ENCODE results near the gene TP63. TPM values are rescaled to one million over a fixed set of nuclear protein-coding genes. Genes with fewer than 3 reads are reported as not detected.

The TP63 gene
- total RNA-seq, 1 donor from 2014 or later: 0.05 TPM

DNA sequence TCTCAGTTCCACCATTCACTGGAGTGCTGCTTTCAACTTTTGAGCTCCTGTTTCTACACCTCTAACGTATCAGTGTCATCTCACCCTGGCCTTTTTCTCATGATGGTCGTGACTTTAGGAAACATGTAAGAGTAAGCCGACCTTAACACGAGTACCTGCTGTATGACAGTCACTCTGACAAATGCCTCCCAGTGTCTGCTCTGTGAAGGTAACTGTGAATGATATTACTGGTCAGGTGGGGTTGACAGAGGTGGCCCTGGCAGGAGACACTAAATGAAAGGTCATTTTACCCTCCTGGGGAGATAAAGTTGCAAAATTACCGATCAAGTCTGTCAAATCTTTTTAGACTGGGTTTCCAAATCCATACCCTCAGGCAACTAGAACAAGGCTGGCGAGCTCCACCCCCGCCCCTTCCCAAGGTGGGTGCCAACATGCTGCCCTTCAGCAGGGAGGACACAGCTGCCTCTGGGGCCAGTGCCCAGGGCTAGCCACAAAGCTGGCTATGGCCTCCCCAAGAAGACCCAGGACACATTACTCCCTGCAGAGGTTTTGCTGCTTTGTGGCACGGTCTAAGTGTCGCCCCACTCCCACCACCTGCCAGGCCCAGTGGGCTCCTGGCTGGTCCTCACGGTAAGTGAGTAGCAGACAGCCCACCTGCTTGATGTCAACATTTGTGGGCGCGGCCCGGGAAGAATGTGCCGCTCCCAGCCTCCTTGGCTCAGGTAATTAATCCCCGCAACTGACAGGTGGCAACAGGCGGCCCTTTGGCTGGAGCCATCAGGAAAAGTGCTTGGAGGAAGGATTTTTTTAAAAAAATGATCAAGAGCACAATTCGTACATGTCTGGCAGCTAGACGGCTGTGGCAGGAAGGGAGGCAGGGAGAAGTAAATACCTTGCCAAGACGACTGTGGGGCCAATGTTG lies 211.8 kb downstream of the TP63 start:
- no peak for DNase-seq (ENCODE audit: low spot score)

DNA sequence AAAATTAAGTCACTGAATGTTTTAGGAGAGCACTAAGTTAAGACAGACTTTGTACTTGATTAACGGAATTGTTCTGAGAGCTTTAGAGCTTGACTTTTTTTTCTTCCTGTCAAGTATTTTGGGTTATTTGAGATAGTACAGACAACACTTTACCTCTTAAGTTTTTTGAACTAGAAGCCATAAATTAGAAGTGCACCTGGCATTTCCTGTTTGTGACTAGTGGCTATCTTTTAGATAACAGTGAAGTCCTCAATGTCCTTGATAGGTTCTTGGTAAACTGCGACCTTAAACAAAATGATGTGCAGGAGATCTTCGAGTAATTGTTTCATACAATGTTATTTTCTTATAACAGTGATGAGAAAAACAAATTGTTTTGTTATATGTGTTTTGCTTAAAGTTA lies 213.9 kb downstream of the TP63 start:
- DNase-seq (ENCODE audit: low spot score): no peak
- no peak for ATAC-seq

More for the DNA sequence above, 211.8 kb downstream of the TP63 start:
- no peak for ATAC-seq

DNA sequence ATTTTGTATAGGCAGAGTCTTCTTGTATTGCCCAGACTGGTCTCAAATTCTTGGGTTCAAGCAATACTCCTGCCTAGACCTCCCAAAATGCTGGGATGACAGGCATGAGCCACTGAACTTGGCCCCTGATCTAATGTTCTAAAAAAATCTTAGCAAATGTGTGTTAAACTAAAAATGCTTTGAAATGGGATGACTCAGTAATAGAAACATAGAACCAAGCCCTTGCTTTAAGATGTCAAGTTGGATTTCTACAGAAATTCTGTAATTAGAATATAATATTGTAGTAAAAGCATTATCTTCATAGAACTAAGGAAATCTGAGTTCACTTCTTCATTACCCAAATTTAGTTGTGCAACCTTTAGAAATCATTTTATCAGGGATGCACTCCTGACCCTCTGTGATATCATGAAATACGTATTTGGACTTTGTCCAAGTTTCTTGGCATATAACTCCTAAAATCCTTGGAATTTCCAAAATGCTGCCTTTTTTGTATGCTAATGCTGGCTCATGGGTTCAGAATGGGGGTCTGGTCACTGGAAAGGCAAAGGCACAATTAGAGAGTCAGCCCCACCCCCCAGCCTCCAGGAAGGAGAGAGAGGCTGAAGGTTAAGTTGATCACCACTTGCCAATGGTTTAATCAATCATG lies 217.3 kb downstream of the TP63 start:
- no peak for ATAC-seq
- DNase-seq (ENCODE audit: low spot score): no peak

DNA sequence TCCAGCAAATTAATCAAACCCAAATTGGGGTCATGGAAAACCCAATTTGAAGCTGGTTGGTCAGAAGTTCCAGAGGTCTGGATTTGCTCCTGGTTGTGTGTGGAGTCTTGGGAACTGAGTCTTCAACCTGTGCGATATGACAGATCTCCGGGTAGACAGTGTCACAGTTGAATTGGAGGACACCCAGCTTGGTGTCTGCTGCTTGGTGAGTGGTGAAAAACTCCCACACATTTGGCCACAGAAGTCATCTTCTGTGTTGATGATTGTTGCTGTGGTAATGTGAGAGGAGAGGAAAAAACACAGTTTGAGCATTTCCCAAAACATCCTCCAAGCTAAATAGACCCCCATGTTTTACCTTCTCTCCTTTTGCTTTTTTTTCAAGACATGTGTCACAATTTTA lies 218.1 kb downstream of the TP63 start:
- ATAC-seq (no peak), DNase-seq (ENCODE audit: low spot score) (no peak)

GRCh38 chr3:189851682-189852081 lies 220.5 kb downstream of the TP63 start:
- ATAC-seq: no peak
- DNase-seq (ENCODE audit: low spot score): no peak

DNA sequence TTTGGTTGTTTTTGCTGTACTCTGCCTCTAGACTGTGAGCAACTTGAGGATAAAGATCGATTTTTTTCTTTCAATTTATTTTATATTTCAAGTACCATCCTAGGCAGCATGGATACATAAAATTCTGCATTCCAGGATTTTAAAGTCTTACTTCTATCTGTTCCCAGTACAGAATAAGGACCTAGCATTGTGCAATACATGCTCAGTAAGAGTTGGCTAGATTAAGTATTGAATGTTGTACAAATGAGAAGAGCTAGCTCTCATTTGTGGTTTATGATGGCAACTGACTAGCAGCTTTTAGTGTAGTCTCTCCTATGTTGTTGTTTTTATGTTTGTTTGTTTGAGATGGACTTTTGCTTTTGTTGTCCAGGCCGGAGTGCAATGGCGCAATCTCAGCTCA lies 222.7 kb downstream of the TP63 start:
- DNase-seq (ENCODE audit: low spot score) (no peak), ATAC-seq (no peak)

DNA sequence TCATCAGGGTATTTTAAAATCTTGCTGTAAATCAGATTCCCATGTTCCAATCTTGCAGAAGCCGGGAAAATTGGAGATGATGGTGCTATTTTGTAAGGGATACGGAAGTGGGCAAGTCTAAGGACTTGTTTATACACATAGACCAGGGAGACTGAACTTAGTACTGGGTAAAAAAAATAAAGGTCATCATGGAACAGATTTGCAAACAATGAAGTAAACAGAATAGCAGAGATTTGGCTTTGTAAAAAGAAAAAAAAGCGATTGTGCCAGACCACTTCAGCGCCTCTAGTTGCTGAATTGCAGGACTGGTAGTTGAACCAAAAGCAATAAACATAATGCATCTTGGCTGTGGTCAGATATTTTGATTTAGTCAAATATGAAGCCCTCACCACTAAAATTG lies 229.1 kb downstream of the TP63 start:
- ATAC-seq (peak; percentile 76), DNase-seq (ENCODE audit: low spot score) (no peak)

DNA sequence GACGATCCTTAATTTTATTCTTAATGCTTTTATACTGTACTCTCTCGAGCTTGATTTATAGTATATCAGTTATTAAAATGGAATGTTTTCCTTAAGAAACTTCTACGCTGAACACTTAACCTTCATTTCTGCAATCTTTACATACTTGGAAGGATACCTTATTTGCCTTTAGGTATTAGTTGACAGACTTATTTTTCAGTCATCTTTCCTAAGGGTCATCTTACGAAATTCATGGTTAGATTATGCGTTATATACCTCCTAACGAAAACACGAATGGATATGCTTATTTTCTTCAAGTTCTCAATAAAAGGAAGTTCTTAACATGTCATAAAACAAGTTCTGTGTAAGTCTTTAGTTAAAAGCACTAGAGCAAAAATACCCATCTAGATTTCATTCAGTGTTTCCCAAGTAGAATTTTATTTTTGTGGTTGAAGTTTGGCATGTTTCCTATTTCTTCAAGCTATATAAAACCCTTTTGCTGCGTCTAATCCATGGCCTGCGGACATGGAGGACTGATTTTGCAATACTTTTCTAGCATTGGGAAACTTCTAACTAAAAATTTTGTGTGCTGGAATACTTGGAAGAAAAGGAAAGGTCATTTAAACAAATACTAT lies 231.3 kb downstream of the TP63 start:
- ATAC-seq: peak; percentile 32
- no peak for DNase-seq (ENCODE audit: low spot score)

DNA sequence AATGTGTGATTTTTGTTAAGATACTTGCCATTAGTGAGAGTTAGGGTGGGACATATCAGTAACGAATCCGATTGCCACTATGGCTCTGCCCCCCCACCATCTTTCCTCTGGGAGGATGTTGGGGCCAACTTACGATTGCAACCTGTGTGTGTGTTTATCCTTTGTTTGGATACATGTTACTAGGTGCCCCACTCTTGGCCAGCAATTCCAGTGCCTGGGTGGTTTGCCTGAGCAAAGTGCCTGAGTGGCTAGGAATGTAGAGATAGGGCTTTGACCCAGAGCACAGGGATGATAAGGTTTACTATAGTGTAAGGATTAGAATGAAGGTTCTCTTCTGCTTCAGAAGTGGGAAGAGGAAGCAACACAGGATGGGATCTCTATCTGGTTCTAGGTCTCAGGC lies 231.8 kb downstream of the TP63 start:
- DNase-seq (ENCODE audit: low spot score) (peak; percentile 61), ATAC-seq (peak; percentile 89)

- no peak for DNase-seq (ENCODE audit: low spot score)
- no peak for ATAC-seq
Measured at GRCh38 chr3:189868061-189868460, 236.9 kb downstream of the TP63 start.

DNA sequence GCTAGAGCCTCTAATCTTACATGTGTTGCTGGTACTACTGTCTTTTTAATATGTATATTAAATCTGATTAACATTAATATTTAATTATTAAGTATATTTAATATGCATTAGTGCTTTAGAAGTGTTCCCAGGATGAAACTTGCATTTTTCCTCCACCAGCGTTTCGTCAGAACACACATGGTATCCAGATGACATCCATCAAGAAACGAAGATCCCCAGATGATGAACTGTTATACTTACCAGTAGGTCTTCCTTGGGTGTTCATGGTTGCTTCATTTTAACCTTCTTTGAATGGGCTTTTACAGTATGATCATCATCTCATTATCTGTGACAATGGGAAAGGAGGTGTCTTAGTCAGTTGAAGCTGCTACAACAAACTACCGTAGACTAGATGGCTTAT lies 238.0 kb downstream of the TP63 start:
- DNase-seq (ENCODE audit: low spot score) (no peak), ATAC-seq (no peak)

DNA sequence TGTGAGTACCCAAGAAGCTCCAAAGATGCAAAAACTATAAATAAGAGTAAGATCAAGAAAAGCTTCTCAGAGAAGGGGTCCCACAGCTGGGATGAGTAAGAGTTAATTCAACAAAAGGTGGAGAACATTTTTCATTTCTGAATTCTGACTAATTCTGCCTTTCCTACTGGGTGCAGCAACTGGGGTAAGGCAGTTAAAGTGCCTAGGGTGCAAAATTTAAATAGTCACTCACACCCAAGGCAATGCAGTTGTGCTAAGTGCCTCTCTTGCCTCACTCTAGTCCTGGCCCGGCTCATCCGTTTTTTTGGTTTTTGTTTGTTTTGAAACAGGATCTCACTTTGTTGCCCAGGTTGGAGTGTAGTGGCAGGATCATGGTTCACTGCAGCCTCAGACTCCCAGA lies 240.2 kb downstream of the TP63 start:
- no peak for DNase-seq (ENCODE audit: low spot score)
- ATAC-seq: no peak

GRCh38 chr3:189883113-189883753 lies 252.0 kb downstream of the TP63 start:
- ATAC-seq: no peak
- no peak for DNase-seq (ENCODE audit: low spot score)

DNA sequence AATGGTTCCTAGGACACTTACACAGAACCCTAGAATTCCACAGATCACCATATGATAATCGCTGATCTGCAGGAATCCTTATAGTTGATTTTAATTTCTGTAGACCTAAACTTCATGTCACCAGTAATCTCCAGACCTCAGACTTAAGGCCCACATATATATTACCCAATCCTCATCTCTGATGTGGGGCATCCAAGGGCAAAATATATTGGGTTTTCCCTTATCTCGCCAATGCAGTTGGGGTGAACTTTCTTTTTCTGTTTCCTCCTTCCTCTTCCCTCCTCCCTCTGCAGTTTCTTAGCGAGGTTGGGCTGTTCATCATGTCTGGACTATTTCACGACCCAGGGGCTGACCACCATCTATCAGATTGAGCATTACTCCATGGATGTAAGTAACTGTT lies 259.3 kb downstream of the TP63 start:
- ATAC-seq (no peak), DNase-seq (ENCODE audit: low spot score) (no peak)

- ATAC-seq (no peak), DNase-seq (ENCODE audit: low spot score) (no peak)
Measured at GRCh38 chr3:189896533-189896932, 265.3 kb downstream of the TP63 start.

DNA sequence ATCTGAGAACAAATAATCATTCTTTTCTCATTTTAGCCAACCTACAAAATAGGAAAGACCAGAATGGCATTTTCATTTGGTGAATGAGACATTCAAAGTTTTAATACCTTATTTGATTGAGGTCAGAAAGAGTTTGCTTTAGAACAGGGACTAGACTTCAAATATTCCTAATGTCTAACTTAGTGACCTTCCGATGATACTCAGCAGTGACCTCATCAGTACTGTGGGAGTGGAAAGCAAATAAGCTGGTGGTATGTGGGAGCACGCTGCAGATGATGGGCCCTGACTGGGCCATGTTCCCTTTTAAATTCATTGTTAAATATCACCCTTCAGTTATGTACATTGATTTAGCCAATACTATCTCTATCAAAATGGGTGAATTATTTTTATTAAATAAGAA lies 266.2 kb downstream of the TP63 start:
- ATAC-seq: no peak
- no peak for DNase-seq (ENCODE audit: low spot score)

DNA sequence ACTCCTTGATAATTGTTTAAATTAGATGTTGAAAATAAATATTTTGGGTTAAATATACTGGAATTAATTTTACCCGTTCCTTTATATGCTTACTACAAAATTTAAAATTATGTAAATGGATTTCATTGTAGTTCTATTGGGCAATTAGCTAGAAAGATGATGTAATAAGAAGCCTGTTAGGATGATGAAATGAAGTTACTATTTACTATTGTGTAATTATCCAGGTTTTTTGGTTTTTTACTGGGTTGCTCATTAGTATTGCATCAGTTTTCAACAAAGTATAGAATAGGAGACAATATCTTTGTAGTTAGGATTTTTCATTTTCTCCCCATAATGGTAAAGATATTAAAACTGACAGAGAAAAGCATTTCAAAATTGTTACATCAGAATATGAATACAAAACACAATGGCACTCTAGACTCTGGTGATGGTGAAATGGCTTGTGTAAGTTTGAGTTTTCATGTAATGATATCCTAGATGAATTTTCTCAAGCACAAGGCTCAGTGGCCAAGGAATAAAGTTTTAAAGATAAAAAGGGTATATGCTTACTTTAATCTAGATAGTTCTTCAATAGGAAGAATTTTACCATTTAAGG lies 267.5 kb downstream of the TP63 start:
- DNase-seq (ENCODE audit: low spot score): no peak
- ATAC-seq: no peak

- no peak for ATAC-seq
- no peak for DNase-seq (ENCODE audit: low spot score)
Measured at GRCh38 chr3:189899186-189899585, 268.0 kb downstream of the TP63 start.

GRCh38 chr3:189900578-189900977 lies 269.4 kb downstream of the TP63 start:
- DNase-seq (ENCODE audit: low spot score) (no peak), ATAC-seq (no peak)

GRCh38 chr3:189901481-189901880 lies 270.3 kb downstream of the TP63 start:
- DNase-seq (ENCODE audit: low spot score) (no peak), ATAC-seq (no peak)
